Cardiac fibroblast (primary cell): Measurements from ENCODE around the gene TMEM121.

Source experiments
- DNase-seq, 2 donors: peaks; one replicate each; pipeline versions ENCODE4 v3.0.0 to v3.0.0-alpha.2; 2010; ENCODE audit warnings: low read depth in 2 of 2
- H3K4me3 ChIP-seq, 2 donors: replicated peaks in 1 of 2; 1 replicate in 1 of 2; 2 replicates in 1 of 2; pipeline ENCODE4 v1.5.1; 2011; ENCODE audit warnings: low read depth in 2 of 2, low read length in 2 of 2, mild to moderate bottlenecking in 2 of 2, moderate library complexity in 1 of 2
- TF ChIP-seq, protein P1 (sequence below): IDR thresholded peaks from one replicate; pipeline ENCODE4 v1.5.1; 2011; ENCODE audit warnings: low read depth, mild to moderate bottlenecking, low read length, inconsistent platforms

The TMEM121 gene

DNA sequence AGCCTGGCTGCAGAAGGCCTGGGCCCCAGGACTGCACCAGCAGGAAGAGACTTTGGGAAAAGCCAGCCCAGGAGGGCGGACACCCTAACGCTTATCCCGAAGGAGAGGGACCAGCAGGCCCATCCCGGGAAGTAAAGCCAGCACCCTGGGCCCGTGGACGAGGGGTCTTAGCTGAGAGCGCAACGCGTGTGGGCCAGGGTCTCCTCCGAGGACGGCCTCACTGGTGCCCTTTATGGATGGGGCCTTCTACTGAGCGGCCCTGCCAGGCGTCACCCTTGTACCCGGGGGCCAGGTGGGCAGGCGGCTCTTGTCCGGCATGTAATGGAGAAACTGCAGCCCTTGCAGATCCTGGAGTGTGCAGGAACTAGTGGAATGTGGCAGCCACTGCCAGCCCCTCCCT is 21.3 kb upstream of the TMEM121 start:
- TF ChIP-seq, protein P1, sequence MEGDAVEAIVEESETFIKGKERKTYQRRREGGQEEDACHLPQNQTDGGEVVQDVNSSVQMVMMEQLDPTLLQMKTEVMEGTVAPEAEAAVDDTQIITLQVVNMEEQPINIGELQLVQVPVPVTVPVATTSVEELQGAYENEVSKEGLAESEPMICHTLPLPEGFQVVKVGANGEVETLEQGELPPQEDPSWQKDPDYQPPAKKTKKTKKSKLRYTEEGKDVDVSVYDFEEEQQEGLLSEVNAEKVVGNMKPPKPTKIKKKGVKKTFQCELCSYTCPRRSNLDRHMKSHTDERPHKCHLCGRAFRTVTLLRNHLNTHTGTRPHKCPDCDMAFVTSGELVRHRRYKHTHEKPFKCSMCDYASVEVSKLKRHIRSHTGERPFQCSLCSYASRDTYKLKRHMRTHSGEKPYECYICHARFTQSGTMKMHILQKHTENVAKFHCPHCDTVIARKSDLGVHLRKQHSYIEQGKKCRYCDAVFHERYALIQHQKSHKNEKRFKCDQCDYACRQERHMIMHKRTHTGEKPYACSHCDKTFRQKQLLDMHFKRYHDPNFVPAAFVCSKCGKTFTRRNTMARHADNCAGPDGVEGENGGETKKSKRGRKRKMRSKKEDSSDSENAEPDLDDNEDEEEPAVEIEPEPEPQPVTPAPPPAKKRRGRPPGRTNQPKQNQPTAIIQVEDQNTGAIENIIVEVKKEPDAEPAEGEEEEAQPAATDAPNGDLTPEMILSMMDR = no peak
- no peak overlapping the region for H3K4me3 ChIP-seq
- no peak for DNase-seq

- DNase-seq = no peak
- TF ChIP-seq, protein P1 = no peak
Observed at GRCh38 chr14:105507247-105507646, 19.1 kb upstream of the TMEM121 start.

DNA sequence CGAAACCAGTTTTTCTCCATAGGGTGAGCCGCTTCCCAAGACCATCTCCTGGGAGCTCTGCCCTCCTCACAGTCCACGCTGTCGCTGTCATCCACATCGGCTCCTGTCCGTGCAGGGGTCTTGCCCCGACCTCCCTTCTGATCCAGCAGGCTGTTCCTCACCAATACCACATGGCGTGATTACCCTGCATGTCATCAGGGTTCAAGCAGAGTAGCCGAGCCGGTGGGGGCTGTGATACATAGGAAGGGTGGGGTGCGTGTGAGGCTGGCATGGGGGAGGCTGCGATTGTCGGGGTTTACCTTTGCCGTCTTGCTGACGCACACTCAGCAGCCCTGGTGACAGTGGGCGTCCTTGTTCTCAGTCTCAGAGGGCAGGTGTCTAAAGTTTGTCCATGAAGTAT is 18.3 kb upstream of the TMEM121 start:
- no peak for DNase-seq
- no peak overlapping the region for H3K4me3 ChIP-seq
- TF ChIP-seq, protein P1 = no peak

More at GRCh38 chr14:105507247-105507646, 19.1 kb upstream of the TMEM121 start:
- H3K4me3 ChIP-seq = no peak overlapping the region

DNA sequence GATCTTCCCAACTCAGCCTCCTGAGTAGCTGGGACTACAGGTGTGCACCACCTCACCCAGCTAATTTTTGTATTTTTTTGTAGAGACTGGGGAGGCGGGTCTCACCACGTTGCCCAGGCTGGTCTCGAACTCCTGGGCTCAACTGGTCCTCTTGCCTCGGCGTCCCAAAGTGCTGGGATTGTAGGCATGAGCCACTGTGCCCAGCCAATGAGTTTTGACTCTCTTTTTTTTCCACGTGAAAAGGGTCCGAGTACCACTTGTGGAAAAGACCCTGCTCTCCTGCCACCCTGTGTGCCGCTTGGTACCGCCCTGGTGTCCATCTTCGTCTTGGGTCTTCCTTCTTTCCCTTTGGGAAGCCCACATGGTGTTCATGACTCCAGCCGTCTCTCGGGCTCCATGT is 17.8 kb upstream of the TMEM121 start:
- H3K4me3 ChIP-seq = no peak overlapping the region
- no peak for DNase-seq
- TF ChIP-seq, protein P1 = no peak

- TF ChIP-seq, protein P1 = no peak
- DNase-seq = no peak
- no peak overlapping the region for H3K4me3 ChIP-seq
Observed at GRCh38 chr14:105517096-105517495, 9.3 kb upstream of the TMEM121 start.

DNA sequence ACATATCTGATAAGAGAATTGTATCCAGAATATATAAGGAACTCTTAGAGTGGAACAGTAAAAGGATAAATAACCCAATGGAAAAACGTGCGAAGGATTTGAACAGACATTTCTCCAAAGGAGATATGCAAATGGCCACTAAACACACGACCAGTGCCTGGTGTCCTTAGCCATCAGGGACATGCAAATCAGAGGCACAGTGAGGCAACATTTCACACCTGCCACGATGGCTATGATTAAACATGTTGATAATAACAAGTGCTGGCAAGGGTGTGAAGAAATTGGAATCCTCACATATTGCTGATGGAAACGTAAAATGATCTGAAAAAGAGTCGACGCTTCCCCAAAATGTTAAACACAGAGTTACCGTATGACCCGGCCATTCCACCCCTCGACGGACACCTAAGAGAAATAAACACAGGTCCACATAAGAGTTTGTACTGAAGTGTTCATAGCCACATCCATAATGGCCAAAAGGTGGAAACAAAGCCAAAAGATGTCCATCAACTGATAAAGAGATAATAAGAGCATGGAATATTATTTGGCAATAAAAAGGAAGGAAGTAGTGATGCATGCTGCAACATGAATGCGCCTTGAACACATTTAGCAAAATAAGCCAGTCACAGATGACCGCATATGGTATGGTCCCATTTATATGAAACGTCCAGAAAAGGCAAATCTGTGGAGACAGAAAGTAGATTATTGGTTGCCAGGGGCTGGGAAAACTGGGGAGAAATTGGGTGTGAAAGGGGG is 6.3 kb upstream of the TMEM121 start:
- no peak for DNase-seq
- H3K4me3 ChIP-seq = no peak overlapping the region
- TF ChIP-seq, protein P1 = no peak

- TF ChIP-seq, protein P1 = no peak
- no peak for DNase-seq
- H3K4me3 ChIP-seq = no peak overlapping the region
Observed at GRCh38 chr14:105525326-105525725, 1.1 kb upstream of the TMEM121 start.
